GM18907 (cell line): ENCODE measurements around the gene GLTP.

Source experiments
- ATAC-seq: cut with Tn5 transposase; IDR thresholded peaks from one replicate; pipeline ENCODE4 v1.9.1; 2021; ENCODE audit warnings: mild to moderate bottlenecking, moderate library complexity; ENCODE audit not compliant: unreplicated experiment

The GLTP gene

GRCh38 chr12:109822951-109823411, 57.4 kb downstream of the GLTP start:
- ATAC-seq = no peak

GRCh38 chr12:109822416-109822815, 57.9 kb downstream of the GLTP start:
- ATAC-seq = no peak

GRCh38 chr12:109821968-109822367, 58.4 kb downstream of the GLTP start:
- no peak for ATAC-seq

GRCh38 chr12:109820816-109821381, 59.4 kb downstream of the GLTP start:
- no peak for ATAC-seq

GRCh38 chr12:109818905-109819500, 61.3 kb downstream of the GLTP start:
- no peak for ATAC-seq

- no peak for ATAC-seq
These were observed 62.1 kb downstream of the GLTP start for GRCh38 chr12:109818253-109818652.

- no peak for ATAC-seq
These were observed 62.6 kb downstream of the GLTP start for GRCh38 chr12:109817627-109818231.

GRCh38 chr12:109816870-109817269, 63.5 kb downstream of the GLTP start:
- no peak for ATAC-seq

GRCh38 chr12:109815757-109816617, 64.4 kb downstream of the GLTP start:
- ATAC-seq = no peak

GRCh38 chr12:109815225-109815624, 65.1 kb downstream of the GLTP start:
- ATAC-seq = no peak

- no peak for ATAC-seq
These were observed 65.7 kb downstream of the GLTP start for GRCh38 chr12:109814600-109815150.

- ATAC-seq = no peak
These were observed 66.4 kb downstream of the GLTP start for GRCh38 chr12:109813810-109814416.

- ATAC-seq = no peak
These were observed 68.7 kb downstream of the GLTP start for GRCh38 chr12:109811624-109811995.

- no peak for ATAC-seq
These were observed 69.3 kb downstream of the GLTP start for GRCh38 chr12:109810954-109811623.

- no peak for ATAC-seq
These were observed 71.3 kb downstream of the GLTP start for GRCh38 chr12:109808876-109809646.

- no peak for ATAC-seq
These were observed 72.2 kb downstream of the GLTP start for GRCh38 chr12:109807954-109808643.

- ATAC-seq = no peak
These were observed 75.2 kb downstream of the GLTP start for GRCh38 chr12:109804820-109805761.

- no peak for ATAC-seq
These were observed 76.7 kb downstream of the GLTP start for GRCh38 chr12:109803678-109804077.
